Liver (tissue), 3 donors: ENCODE data around the gene MBOAT1.

ENCODE experiments used
- CTCF ChIP-seq: fragments of 150-350 bp; IDR thresholded peaks from 2 replicates; pipeline ENCODE4 v1.5.1; 2017; ENCODE audit warnings: improper control_type of control experiment, low read depth, low read length; ENCODE audit not compliant: missing input control
- NR2F2 ChIP-seq: IDR thresholded peaks from 2 replicates; pipeline ENCODE4 v1.6.1; 2016; ENCODE audit warnings: antibody characterized with exemption
- donor health status: healthy.
- donor health status: healthy.

GRCh38 chr6:20124545-20124944, 87.7 kb downstream of the MBOAT1 start:
- no peak for TF ChIP-seq CTCF
- TF ChIP-seq NR2F2 = no peak
